HG03025 (cell line): Measurements from ENCODE around the gene ACO2.
A peak's percentile ranks its signal among the peaks of the same experiment; 100 is the strongest.
"Not testable (repeated sequence)": the region's sequence is repeated elsewhere in the genome, so short reads cannot be mapped to it uniquely, and the experiment has no call there.

Experiments used
- ATAC-seq: cut with Tn5 transposase; IDR thresholded peaks from one replicate; pipeline ENCODE4 v1.9.1; 2021; ENCODE audit warnings: mild to moderate bottlenecking, moderate library complexity; ENCODE audit not compliant: unreplicated experiment, low FRiP score

Gene ACO2

DNA sequence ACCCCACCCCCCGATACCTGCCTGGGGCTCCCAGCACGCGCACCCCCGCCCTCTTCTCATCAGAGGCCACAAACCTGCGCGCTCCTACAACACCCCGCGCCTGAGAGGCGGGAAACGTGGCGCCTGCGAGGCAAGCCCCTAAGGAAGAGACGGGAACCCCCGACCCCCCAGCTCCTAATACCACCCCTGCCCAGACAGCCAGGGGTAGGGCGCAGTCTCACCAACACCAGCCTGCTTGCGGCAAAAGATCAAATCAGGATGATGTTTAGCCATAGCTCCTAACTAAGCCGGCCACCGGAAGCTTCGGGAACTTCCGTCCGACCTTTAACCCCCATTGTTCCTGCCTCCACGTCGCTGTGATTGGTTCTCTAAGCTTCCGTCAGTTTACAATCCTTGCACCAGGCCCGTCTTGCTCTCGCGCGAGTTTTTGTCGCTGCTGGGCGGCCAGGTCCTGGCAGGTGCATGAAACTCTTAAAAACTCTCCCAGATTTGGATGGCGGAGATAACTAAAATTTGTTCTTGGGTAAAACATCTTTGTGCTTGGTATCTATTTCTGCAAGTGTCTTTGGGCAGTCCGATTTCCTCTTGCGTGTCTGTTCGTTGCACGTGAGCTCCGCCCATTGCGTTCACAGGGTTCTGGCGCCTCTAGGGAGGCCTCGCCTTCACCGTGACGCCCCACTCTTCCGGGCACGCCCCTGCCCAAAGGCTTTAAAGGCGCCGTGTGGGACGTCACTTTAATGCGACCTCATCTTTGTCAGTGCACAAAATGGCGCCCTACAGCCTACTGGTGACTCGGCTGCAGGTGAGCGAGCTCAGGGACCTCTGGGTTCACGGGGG is at the start of gene ACO2, which contains the start of gene PHF5A:
ACO2 (plus strand) TSS at position 737 of the 837 bp plus-strand sequence; CDS start at position 767, 30 bp downstream.
PHF5A (minus strand) TSS at position 312 of the 837 bp plus-strand sequence; CDS start at position 273, 39 bp downstream.
- ATAC-seq: peak; percentile 75

DNA sequence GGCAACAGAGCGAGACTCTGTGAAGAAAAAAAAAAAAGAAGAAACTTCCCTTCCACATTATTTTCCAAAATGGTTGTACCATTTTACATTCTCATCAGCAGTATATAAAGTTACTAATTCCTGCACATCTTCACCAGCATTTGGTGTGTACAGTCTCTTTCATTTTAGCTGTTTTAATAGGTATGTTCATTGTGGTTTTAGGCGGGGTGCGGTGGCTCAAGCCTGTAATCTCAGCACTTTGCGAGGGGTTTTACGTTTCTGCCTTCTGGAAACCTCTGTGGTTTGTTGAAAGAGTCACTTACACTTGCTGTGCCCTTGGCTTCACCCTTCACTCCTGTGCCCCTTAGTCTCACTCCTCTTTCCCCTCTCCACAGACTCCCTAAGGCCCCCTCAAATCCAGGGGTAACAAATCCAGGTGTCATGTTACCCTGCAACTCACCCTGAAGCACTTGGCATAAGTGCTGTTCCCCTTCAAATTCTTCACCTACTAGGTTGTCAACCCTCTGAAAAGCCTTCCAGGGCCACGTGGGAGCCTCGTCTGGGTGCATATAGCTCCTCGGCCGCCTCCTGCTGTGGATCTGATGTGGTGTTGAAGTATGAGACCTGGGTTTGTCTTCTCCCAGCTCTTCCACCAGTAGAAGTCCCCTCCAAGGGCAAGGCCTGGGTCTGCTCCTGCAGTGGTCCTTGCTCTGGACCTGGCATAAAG is 43.1 kb upstream of the ACO2 start:
- no peak for ATAC-seq

DNA sequence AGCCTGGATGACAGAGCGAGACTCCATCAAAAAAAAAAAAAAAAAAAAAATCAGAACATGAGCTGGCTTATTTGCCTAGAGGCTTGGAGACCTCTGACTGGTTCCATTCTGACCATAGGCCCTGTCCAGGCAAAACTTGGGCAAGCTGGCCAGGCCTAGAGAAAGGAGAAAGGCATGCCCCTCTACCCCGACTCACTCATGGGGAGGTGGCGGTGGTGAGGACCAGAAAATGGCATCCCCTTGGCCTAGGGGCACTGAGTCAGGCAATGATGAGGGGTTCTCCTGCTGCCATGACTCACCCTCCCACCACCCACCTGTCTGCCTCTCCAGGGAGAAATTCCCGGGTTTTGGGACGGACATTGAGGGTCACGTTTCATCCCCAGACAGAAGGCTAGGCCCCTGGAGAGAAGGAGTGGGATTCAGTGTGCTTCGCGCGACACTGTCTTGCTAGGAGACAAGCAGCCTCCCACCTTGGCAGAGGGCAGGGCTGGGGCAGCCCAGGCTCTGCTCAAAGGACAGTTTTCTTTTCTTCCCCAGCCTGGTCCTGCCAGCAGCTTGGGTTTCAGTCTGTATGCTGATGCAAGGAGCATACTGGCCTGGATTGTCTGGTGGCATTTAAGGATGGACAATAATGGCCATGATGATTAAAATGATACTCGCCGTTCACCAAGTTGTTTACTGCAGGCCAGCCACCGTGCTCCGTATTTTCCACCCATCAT is 39.5 kb upstream of the ACO2 start:
- ATAC-seq: no peak

DNA sequence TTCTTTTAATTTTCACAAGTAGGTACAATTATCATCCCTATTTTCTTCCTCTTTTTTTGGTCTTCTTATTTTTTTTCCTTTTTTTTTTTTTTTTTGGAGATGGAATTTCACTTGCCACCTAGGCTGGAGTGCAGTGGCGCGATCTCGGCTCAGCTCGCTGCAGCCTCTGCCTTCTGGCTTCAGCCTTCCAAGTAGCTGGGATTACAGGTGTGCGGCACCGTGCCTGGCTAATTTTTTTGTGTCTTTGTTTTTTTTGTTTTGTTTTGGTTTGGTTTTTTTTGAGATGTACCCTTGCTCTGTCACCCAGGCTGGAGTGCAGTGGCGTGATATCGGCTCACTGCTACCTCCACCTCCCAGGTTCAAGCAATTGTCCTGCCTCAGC is 39.0 kb upstream of the ACO2 start:
- no peak for ATAC-seq

DNA sequence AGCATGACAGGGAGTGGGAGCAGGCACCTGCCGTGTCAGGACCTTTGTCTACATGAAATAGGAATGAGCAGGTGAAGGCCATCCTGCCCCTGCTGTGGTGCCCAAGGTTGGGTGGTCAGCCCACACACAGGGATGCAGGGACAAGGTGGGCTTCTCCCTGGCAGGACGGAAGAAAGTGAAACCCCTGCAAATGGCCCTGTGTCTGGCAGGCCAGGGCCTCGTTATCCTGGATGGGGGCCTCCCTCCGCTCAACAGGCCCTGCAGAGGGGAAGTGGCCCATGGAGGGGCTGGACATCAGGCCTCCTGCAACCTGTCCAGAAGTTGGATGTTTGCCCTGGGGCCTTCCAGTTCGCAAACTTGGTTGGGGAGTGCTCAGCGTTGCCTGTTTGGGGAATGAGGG is 37.3 kb upstream of the ACO2 start:
- no peak for ATAC-seq

DNA sequence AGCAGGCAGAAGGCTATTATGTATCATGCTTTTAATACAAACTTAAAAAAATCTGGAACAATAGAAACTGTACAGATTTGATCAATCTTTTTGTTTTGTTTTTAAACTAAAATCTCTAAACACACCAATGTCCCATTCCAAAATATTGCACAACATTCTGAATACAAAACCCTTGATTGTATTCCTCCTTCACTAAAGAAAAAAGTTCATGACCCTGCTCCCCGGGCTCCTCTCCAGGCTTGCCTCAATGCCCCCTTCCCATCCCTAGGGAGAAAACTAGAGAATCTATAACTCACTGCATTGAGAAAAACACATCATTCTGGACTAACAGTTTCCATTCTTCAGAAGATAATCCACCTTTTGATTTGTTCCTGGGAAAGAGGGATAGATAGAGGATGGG is 35.4 kb upstream of the ACO2 start:
- not testable (repeated sequence) for ATAC-seq

DNA sequence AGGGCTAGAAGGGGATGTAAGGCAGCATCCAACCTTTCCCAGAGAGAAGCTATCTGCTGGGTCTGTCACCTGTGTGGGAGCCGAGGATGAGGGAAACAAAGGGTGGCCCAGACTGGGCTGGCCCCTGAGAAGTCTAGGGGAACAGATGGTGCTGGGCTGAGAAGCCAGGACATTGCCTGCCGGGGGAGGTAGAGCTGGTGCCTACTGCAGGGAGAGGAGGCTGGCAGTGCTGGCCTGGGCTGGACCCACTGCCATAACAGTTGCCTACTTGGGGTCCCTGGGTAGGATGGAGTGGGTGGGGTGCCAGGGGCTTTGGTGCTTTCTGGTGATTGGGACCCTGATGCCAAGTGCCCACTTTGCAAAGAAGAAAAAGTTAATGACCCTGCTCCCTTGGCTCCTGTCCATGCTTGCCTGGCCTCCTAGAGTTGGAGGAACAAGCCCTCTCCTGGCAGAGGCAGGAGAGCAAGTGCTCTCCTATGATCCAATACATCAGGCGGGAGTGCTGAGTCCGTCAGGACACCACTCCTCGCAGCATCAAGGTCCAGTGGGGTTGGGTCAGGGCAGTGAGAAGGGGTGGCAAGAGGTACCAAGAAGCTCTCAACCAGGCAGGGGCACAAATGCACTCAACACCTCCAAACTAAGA is 34.4 kb upstream of the ACO2 start:
- not testable (repeated sequence) for ATAC-seq

DNA sequence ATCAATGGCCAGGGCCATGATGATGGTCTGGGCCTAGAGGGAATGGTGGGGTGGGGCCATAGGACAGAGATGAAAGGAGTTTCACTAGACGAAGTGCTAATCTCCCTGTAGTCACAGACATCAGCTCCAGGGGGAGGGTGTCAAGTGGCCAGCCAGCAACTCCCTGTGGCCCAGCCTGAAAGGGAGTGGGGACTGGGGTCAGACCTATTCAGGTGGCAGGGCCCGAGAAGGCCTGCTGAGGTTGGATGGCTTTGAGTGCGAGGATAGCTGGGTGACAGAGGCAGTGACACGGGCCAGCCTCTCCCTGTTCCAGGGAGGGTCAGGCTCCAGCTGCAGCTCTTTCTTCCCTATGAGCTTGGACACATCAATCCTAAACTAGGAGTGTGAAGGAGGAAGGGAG is 33.4 kb upstream of the ACO2 start:
- ATAC-seq: no peak

DNA sequence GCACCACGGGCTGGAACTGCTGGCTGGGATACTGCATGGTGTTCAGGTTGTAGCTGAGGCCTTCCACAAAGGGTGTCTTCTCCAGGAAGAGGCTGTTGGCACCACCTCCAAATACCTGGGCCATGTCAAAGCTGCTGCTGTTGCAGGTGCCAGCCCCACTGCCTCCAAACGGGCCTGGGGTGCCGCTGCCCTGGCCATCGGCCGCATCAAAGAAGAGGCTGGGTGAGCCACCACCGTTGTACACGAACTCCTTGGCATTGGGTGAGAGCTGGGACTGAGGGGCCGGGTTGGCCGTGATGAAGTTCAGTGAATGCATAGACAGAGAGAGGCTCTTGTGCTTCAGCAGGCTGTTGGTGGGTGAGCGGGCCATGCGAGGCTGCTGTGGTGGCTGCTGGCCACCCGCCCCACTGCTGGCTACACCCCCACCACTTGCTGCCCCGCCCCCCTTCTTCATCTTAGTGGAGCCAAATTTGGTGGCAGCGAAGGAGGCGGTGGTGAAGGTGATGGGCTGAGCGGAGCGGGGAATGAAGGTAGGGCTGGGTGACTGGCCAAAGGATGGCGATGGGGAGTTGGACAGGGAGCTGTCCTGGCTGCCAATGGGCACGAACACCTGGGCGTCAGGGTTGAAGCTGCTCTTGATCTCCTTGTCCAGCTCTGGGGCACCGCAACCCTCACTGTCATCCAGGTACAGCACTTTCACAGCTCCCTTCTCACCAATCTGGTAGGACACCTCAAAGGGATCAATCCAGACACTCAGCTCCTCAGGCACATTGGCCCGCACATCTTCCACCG is 32.4 kb upstream of the ACO2 start:
- ATAC-seq: no peak

DNA sequence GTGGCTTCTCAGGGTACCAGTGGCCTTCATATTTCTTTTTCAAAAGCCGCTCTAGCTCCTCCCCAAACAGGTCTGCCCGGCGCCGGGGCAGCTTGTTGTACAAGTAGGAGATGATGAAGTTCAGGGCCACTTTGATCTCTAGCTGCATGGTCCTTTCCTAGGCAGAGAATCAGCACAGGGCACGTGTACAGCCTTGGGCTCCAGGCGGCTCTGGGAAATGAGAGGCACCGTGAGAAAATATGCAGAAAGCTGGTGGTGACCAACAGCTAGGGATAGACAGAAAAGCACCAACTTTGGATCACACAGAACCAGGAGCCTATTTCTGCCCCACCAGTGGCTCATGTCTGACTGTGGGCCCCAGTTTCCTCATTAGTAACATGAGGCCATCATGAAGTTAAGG is 31.7 kb upstream of the ACO2 start:
- no peak for ATAC-seq

DNA sequence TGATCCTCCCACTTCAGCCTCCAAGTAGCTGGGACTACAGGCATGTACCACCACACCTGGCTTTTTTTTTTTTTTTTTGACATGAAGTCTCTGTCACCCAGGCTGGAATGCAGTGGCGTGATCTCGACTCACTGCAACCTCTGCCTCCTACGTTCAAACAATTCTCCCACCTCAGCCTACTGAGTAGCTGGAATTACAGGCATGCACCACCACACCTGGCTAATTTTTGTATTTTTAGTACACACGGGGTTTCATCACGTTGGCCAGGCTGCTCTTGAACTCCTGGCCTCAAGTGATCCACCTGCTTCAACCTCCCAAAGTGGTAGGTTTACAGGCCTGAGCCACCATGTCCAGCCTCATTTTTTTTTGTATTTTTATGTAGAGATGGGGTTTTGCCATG is 28.4 kb upstream of the ACO2 start:
- ATAC-seq: not testable (repeated sequence)

DNA sequence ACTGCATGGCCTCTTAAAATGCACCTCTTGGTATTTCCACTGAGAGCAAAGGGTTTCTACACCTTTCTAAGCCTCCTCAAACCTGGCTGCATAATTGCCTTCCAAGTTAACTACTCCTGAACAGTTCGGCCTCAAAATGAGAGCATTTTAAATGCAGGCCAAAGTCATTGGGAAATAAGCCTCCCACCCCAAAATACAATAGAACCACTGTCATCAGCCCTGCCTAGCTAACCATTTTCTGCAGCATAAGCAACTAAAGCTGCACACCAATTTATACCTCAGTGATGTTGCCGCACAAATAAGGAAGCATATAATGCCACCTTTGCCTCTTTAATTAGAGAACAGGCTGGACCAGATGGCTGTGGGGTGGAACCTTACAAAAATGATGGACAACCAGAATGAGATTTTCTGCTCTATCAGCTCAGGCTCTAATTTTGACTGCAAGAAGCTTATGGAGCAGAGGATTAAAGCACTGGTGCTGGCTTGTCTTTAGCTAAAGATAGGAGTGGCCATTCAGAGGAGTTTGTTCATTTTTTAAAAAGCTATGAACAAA is 26.6 kb upstream of the ACO2 start:
- ATAC-seq: no peak

DNA sequence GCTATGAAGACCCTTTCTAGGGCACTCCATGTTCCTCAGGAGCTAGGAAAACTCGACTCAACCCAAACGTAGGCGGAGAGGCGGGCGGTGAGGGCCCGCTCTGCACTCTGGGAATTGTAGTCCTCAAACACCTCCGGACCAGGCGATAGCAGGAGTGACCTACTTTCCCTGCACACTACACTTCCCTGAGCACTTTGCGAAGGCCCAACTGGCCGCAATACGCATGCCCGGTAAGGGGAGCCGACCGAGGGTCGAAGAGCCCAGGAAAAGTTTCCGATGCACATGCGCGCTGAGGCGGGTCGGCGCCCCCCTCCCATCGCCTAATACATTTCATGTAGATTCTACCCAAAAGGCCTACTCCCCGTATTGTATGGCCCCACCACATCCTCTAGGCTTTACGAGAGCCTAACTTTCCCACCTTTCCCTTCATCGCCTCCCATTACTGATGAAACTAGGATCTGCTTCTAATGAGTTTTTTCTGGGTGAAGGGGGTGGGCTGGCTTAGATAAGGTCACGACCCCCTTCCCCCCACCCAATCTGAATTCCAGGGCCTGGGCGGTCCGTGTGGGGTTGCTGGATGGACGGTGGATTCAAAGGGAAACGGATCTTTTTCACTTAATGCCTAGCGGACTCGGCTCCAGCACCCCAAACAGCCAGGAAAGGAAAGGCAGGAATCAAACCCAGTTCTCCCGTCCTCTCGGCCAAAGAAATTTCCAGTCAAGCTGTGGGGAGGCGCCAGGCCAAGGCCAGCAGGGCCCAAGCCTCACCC is 24.4 kb upstream of the ACO2 start:
- peak; percentile 35 for ATAC-seq

DNA sequence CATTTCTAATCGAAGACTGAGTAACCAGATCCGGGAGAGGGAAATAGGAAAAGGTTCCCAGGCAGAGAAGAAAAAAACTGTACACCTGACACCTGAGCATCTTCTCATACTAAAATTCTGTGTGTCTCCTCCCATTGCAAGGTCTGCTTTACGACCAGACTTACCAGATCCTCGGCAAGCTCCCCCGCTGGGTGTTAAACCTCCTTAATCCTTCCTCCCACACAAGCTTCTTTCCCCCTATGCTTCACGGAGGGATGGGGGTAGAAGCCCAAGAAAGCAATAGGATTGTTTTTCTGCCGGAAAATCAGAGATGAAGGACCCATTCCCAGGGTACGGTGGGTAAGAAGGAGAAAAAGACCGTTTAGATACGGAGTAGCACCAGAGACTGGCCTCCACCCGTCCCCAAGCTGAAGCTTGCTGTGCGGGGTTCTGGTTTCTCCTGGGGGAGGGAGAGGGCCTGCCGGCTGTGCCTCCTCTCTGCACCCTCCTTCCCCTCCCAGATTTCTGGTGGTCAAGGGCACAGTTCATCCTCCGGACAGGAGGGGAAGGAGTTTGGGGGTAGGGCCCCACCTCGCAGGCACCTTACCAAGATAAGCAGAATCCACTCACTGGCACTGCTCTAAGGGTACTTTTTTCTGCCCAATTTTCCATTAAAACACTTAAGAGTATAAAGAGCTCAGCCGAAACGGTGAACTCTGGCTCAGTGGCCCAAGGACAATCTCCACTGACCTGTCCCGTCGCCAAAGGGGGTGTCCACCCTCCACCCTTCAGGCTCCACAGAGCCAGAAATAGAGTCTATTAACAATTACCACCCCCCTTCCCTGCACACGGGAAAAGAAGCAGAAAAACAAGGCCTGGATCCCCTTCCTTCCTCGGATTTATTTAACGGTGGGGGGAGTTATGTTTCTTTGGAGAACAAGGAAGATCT is 23.5 kb upstream of the ACO2 start:
- no peak for ATAC-seq

DNA sequence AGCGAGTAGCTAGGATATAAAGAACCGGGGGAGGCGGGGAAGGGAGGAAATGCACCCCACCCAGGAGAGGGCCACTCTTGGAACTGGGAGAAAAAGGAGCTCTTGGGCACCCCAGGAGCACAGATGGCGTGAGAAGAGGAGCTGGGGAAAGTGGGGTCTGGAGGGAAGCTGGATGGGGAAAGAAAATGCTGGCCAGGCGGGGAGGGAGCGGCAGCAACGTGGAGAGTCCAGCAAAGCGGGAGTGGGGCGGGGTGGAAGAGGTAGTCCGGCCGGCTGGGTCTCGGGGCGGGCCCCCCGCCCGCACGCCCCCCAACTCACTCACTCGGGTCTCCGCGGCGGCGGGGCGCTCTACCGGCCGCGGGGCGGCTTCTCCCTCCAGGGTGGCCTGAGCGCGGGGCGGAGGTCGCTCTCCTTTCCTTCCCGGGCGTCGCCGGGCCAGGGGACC is 22.8 kb upstream of the ACO2 start:
- ATAC-seq: no peak

DNA sequence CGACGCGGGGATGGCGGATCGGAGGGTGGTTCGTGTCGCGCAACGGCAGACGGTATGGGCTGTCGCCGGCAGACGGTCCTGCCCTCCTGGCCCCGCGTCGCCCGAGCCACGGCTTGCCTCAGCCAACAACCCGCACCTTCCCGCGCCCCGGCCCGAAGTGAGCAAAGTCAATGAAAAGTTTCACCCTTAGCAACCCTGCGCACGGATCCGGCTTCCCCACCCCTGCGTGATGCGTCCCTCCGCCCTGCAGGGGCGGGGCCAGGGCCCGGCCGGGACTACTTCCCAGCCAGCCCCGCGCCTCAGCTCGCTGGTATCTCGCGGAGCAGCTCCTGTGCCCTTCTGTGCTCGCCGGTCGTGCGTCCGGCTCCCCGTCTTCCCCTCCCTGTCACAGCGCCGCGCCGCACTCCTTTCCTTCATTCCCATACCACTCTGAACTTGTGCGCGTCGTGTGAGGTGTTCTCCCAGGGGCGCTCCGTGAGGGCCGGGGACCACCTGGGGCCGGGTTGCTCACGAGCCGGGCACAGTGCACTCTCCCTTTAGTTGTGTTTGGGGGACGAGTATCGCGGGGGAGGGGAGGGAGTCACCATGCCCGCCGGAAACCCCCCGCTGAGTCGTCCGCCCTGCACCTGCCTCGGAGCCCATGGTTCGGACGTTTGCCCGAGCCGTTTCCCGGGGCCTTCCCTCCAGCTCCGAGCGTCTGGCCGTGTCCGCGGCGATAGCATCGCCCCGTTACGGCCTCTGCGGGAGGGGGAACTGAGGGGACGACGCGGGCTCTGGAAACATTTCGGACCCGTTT is 22.1 kb upstream of the ACO2 start, which contains the start of gene TOB2:
TOB2 (minus strand) TSS at position 163 of the 796 bp plus-strand sequence. CDS start 9,456 bp downstream, outside the sequence.
- no peak for ATAC-seq
